NOMO-1 (cell line): ENCODE results near the gene FRRS1L.
A peak's percentile ranks its signal among the peaks of the same experiment; 100 is the strongest.
"Not testable (repeated sequence)": the region's sequence is repeated elsewhere in the genome, so short reads cannot be mapped to it uniquely, and the experiment has no call there.

Experiments
- DNase-seq, 2 experiments: peaks; one replicate each; lab custom pipeline; 2025; ENCODE audit not compliant: unreplicated experiment in 2 of 2; lab: John Stamatoyannopoulos, UW

The FRRS1L gene

DNA sequence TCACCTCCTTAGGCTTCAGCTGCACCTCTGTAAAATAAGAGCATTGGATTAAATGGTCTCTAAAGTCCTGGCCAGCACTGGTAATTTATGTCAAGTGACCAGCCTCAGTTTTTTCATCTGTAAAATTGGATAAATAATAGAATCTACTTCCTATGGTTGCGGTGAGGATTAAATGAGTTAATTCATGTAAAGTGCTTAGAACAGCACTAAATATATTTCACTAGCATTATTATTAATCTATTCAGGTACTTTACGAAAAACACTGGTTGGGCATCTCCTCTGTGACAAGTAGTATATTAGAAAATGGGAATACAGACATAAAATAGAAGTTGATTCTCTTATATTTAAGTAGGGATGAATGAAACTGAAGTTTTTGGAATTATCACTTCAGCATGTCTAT is 33.5 kb downstream of the FRRS1L start:
- no peak for DNase-seq

DNA sequence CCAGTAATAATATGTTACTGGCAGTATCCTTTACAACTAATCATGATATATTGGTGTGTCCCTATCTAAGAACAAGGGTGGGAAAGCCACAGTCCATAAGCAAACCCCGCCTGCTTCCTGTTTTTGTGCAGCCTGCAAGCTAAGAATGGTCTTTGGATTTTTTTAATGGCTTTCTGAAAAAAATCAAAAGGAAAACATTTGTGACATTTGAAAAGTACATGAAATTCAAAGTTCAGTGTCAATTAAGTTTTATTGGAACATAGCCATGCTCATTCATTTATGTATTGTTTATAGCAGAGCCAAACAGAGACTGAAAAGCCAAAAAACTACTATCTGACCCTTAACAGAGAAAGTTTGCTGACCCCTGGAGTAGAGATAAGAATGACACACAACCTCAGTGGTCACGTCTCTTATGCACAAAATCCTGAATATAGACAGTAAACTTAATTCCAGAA is 34.5 kb downstream of the FRRS1L start:
- DNase-seq = peak in 1 of 2 experiments; percentile 13

GRCh38 chr9:109129470-109130197 is 37.4 kb downstream of the FRRS1L start:
- DNase-seq = no peak

- DNase-seq = not testable (repeated sequence)
These were observed 40.4 kb downstream of the FRRS1L start for GRCh38 chr9:109126671-109127070.

DNA sequence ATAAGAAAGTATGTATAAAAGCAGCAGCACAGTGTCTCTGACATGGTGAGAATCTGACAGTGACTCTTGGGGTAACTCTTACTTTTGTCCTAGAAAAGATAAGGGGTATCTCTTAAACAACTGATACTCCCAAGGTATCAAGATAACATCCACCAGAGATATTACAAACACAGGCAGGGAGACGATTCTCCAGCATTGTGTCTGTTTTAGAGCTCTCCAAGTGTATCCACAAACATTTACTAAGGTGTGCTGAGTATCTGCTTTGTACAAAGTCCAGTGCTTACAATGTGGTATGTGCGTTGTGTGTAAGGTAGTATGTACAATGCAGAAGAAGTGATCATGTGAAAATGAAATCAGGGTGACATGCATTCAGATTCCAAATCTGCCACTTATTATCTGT is 42.9 kb downstream of the FRRS1L start:
- DNase-seq = no peak

- peak; percentile 71 for DNase-seq
These were observed 44.1 kb downstream of the FRRS1L start for GRCh38 chr9:109122726-109123621.

DNA sequence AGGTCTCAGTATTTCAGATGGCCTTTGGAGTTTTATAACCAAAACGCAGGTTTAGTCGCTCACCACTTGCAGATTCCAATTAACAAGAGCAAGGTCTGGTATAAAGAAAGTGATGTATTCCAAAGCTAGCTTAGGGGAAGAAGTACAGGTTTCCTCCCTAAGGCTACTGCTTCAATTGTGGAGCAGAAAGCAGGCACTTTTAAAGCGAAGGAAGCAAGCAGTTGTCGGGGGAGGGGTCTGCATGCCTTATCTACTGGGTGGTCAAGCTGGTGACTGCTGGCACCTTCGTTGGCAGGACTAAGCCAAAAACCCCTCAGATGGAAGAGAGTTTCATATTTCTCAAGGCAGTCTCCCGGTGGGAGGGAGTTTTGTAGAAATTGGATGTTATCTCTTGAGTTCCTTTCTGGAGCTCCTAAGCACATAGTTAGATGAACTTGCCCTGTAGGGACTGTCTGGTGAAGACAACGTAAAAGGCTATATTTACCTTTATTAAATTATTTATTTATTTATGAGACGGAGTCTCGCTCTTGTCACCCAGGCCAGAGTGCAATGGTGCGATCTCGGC is 45.7 kb downstream of the FRRS1L start:
- DNase-seq = no peak

GRCh38 chr9:109120204-109120789 is 46.8 kb downstream of the FRRS1L start:
- DNase-seq = no peak

- peak; percentile 98 to 99 for DNase-seq
These were observed 47.4 kb downstream of the FRRS1L start, which contains the start of gene TMEM245 for GRCh38 chr9:109119439-109120203. TMEM245 (minus strand) TSS chr9:109119947; CDS start chr9:109119913, 34 bp downstream.

DNA sequence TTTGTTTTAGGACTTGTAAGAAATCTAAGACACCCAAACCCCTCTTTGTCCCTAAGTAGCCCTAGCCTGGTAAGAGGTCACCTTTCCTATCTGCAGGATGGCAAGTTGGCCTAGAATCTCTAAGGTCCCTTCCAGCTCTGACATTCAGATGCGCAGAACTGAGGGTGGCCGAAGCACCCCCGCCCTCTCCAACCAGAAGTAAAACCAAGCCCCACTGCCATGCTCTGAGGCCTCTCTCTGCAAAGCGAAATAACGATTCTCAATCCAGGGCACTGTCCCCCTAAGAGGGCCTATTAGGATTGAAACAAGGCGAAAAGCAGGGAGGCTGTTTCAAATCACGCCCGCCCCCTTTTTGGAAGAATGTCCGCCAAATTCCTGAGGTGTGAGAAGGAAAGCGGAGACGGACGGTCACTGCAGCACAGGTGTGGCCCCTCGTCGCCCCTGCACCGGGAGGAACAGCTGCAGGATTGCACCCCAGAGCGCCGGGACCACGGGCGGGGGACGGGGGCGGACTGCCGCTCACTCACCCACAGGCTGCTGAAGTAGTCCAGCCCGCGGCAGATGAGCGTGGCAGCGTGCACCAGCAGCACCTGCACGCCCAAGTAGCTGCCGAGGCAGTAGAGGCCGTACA is 48.1 kb downstream of the FRRS1L start:
- no peak for DNase-seq

DNA sequence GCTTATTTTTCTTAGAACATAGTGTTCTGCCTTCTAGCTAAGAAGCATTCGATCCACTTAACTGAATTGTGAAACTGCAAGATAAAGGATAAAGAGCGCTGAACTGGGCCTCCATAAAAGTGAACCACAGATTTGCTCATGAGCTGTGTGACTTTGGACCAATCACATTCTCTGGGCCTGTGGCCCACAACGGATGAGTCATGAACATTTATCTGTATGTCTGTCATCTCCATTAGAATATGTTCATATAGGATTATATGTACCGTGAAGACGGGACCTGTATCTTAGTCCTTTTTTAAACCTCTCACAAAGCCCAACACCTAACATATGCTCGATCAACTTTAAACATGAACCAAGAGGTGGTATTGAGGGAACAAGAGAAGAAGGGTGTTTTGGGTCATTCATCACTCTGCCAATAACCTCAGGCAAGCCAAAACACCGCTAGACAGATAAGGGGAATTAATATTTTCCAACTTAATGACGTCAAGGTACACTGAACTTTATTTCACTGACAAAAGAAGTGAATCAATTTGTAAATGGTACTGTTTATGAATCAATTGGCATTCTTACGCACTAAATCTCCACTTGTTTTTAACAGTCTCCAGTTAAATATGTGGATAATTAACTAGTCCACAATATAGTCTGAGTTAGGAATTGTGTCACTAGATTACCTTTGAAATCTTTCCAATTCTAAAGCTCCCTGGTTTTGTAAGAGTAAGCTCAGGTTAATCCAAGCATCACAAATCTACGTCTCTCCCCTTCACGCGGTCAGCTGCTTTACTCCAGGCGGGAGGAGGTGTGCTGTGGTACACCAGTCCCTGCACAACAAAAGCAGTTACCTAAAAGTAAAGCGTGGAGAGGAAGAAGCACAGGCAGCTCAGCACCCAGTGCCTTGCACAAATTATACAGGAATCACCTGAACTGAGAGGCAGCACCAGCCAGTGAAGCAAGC is 48.9 kb downstream of the FRRS1L start:
- peak; percentile 64 to 86 for DNase-seq

DNA sequence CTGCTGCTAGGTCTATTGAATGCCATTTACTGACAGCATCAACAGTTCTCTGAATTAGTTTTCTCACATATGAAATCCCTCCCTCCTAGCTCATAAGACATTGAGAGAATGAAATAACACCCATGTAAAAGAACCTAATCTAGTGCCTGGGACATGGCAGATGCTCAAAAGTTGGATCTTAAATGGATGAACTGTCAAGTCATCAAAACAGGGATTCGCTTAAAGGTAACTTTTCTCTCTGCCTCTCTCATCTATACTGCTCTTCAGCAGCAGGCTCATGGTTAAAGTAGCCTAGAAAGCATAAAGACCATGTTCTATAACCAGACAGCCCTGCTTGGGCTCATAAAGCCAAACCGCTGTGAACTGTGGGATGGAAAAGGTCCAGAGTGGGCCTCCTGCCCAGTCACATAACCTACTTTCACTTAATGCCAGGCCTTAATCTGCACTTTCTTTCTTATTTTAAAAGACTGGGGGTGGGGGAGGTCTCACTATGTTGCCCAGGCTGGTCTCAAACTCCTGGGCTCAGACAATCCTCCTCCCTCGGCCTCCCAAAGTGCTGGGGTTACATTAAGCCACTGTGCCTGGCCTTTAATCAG is 51.0 kb downstream of the FRRS1L start:
- DNase-seq = no peak

- DNase-seq = no peak
These were observed 52.4 kb downstream of the FRRS1L start for GRCh38 chr9:109114670-109115069.

DNA sequence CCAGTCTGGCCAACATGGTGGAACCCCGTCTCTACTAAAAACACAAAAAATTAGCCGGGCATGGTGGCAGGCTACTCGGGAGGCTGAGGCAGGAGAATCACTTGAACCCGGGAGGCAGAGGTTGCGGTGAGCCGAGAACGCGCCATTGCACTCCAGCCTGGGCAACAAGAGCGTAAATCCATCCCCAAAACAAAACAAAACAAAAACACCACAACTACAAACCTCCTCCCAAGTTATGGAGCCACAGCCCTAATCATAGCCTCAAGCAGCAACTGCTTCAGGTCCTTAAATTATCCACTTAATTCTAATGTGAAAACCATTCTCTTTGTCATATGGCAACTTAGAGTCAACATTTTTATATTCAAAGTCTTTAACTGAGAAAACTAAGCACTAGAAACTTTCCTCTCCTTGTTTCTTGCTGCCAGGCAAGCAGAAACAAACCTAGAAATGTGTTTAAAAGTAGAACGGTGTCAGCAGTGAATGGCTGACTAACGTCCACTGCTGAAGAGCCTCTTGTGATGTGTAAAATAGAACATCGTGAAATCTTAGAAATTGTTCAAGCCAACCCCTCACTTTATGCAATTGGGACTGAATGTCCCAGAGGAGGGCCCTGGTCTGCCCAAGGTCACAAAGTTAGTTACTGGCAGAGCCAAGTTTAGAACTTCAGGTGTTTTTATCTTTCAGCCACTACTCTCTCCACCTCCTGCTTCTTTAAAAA is 53.0 kb downstream of the FRRS1L start:
- DNase-seq = no peak

GRCh38 chr9:109113254-109113653 is 53.8 kb downstream of the FRRS1L start:
- no peak for DNase-seq

DNA sequence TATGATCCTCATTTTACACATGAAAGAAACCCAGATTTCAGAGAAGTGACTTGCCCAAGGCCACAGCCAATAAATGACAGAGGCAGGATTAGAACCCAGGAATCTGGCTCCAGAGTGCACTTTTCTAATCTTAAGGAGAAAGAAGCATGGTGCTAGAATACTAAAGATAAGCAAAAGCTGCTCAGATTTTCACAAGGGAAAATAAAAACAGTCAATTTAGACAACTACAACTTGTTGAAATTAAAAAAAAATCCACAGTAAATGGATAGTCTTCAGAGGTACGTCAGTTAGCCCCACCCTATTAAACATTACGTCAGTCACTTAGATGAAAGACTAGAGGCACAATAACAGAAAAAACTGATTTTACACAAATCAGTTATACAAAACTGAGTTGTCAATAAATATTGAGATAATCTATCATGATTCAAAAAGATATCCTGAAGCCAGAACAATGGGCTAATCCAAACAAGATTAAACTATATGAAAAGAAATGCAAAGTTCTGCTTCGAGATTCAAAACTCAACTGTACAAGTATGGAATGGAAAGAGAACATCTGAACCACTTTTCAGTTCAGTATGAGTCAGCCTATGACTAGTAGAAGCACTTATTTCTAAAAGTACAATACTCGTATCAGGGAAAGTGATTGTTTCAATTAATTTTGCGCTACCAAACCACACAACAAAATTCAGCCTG is 56.6 kb downstream of the FRRS1L start:
- DNase-seq = peak in 1 of 2 experiments; percentile 9

- no peak for DNase-seq
These were observed 57.1 kb downstream of the FRRS1L start for GRCh38 chr9:109109967-109110328.
